Measurements from ENCODE around the gene DNAJA4.

Gene DNAJA4

DNA sequence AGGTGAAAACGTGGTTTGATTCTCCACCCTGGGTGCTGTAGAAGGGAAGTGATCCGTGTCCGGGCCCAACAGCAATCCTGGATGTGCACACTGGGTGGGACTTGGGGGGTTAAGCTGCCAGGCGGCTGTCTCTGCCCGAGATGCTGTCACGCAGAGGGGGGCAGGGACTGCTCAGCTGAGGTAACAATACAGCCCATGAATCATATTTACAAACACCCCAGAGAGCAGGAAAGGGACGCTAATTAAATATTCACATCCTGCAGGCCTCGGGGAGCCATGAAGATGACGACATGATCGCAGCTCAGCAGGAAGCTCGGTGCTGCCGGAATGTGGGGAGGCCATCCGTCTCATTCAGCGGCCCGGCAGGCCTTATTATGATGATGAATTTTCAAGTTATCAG lies 57.9 kb downstream of the DNAJA4 start:
- CTCF ChIA-PET = interaction anchor here (0.6 to 2.7 kb wide), 4 partner anchors 11 to 347 kb away, joined by 3 to 8 read pairs (median 6); no protein-coding TSS in a partner anchor
- Histone ChIP-seq H3K27ac (ENCODE audit: extremely low read depth, low read depth, low read length) (no peak overlapping the region), H3K4me1 (ENCODE audit: control insufficient read depth, insufficient read depth, low read length) (no peaks in the 10 kb centered on the region; the same call in 1 of the 2 replicates), H3K9me3 (ENCODE audit: control insufficient read depth, insufficient read depth, low read depth, low read length) (no peaks in the 10 kb centered on the region), H3K4me3 (ENCODE audit: low read depth, low read length) (no peak overlapping the region), H3K36me3 (ENCODE audit: control insufficient read depth in 2 of 2, insufficient read depth in 1 of 2, low read length in 2 of 2) (no peaks in the 10 kb centered on the region)
- POLR2A ChIA-PET = interaction anchor here (0.8 to 1.3 kb wide), 2 partner anchors 22 to 115 kb away, joined by 3 read pairs; partner anchors contain the start of genes IREB2 and SKIC8
- TF ChIP-seq ZNF621 (tag by site-specific recombination; IDR thresholded peaks at IDR 0.05) (no peak), HOXA7 (CRISPR knock-in tag; IDR thresholded peaks at IDR 0.05; ENCODE audit: borderline replicate concordance) (no peak), ZNF169 (tag by site-specific recombination; IDR thresholded peaks at IDR 0.05) (no peak), ZNF707 (tag by site-specific recombination; IDR thresholded peaks at IDR 0.05) (no peak), ZNF114 (tag by site-specific recombination; IDR thresholded peaks at IDR 0.05) (no peak), ZNF585B (tag by site-specific recombination; IDR thresholded peaks at IDR 0.05) (no peak), REPIN1 (tag by site-specific recombination; IDR thresholded peaks at IDR 0.05; ENCODE audit: low read depth) (no peak), WT1 (tag by site-specific recombination; IDR thresholded peaks at IDR 0.05) (no peak), ZNF223 (tag by site-specific recombination; IDR thresholded peaks at IDR 0.05) (no peak), ZNF202 (tag by site-specific recombination; IDR thresholded peaks at IDR 0.05; ENCODE audit: borderline replicate concordance) (no peak), ZNF350 (tag by site-specific recombination; IDR thresholded peaks at IDR 0.05) (no peak), ZNF670 (tag by site-specific recombination; IDR thresholded peaks at IDR 0.05; ENCODE audit: low read depth) (no peak), ZNF558 (tag by site-specific recombination; IDR thresholded peaks at IDR 0.05) (no peak; the same call in 1 of the 2 replicates), ZNF175 (tag by site-specific recombination; IDR thresholded peaks at IDR 0.05) (no peak), ZNF335 (tag by site-specific recombination; conservative IDR thresholded peaks at IDR 0.05) (no peak), SCRT1 (tag by site-specific recombination; IDR thresholded peaks at IDR 0.05; ENCODE audit: borderline replicate concordance) (no peak), ZNF843 (tag by site-specific recombination; IDR thresholded peaks at IDR 0.05) (no peak), EGR2 (tag by site-specific recombination; IDR thresholded peaks at IDR 0.05; ENCODE audit: low read depth) (no peak), ZNF16 (tag by site-specific recombination; IDR thresholded peaks at IDR 0.05; ENCODE audit: low read depth) (no peak), ZNF112 (tag by site-specific recombination; IDR thresholded peaks at IDR 0.05) (no peak), YY1 (tag by site-specific recombination; IDR thresholded peaks at IDR 0.05) (peak; percentile 51; the same call in 1 of the 2 replicates), ZNF157 (tag by site-specific recombination; IDR thresholded peaks at IDR 0.05) (no peak), ZNF600 (tag by site-specific recombination; IDR thresholded peaks at IDR 0.05) (peak; percentile 76)
- TF ChIP-seq, protein P1, sequence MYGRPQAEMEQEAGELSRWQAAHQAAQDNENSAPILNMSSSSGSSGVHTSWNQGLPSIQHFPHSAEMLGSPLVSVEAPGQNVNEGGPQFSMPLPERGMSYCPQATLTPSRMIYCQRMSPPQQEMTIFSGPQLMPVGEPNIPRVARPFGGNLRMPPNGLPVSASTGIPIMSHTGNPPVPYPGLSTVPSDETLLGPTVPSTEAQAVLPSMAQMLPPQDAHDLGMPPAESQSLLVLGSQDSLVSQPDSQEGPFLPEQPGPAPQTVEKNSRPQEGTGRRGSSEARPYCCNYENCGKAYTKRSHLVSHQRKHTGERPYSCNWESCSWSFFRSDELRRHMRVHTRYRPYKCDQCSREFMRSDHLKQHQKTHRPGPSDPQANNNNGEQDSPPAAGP (tag by site-specific recombination; IDR thresholded peaks at IDR 0.05) = peak; percentile 55; the same call in 1 of the 2 replicates
- TF ChIP-seq, protein P2, sequence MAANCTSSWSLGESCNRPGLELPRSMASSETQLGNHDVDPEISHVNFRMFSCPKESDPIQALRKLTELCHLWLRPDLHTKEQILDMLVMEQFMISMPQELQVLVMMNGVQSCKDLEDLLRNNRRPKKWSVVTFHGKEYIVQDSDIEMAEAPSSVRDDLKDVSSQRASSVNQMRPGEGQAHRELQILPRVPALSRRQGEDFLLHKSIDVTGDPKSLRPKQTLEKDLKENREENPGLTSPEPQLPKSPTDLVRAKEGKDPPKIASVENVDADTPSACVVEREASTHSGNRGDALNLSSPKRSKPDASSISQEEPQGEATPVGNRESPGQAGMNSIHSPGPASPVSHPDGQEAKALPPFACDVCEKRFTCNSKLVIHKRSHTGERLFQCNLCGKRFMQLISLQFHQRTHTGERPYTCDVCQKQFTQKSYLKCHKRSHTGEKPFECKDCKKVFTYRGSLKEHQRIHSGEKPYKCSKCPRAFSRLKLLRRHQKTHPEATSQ (tag by site-specific recombination; IDR thresholded peaks at IDR 0.05) = no peak
- TF ChIP-seq, protein P3, sequence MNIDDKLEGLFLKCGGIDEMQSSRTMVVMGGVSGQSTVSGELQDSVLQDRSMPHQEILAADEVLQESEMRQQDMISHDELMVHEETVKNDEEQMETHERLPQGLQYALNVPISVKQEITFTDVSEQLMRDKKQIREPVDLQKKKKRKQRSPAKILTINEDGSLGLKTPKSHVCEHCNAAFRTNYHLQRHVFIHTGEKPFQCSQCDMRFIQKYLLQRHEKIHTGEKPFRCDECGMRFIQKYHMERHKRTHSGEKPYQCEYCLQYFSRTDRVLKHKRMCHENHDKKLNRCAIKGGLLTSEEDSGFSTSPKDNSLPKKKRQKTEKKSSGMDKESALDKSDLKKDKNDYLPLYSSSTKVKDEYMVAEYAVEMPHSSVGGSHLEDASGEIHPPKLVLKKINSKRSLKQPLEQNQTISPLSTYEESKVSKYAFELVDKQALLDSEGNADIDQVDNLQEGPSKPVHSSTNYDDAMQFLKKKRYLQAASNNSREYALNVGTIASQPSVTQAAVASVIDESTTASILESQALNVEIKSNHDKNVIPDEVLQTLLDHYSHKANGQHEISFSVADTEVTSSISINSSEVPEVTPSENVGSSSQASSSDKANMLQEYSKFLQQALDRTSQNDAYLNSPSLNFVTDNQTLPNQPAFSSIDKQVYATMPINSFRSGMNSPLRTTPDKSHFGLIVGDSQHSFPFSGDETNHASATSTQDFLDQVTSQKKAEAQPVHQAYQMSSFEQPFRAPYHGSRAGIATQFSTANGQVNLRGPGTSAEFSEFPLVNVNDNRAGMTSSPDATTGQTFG (tag by site-specific recombination; IDR thresholded peaks at IDR 0.05; ENCODE audit: borderline replicate concordance) = no peak
- TF ChIP-seq, protein P4, sequence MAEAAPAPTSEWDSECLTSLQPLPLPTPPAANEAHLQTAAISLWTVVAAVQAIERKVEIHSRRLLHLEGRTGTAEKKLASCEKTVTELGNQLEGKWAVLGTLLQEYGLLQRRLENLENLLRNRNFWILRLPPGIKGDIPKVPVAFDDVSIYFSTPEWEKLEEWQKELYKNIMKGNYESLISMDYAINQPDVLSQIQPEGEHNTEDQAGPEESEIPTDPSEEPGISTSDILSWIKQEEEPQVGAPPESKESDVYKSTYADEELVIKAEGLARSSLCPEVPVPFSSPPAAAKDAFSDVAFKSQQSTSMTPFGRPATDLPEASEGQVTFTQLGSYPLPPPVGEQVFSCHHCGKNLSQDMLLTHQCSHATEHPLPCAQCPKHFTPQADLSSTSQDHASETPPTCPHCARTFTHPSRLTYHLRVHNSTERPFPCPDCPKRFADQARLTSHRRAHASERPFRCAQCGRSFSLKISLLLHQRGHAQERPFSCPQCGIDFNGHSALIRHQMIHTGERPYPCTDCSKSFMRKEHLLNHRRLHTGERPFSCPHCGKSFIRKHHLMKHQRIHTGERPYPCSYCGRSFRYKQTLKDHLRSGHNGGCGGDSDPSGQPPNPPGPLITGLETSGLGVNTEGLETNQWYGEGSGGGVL (tag by site-specific recombination; IDR thresholded peaks at IDR 0.05) = no peak
- TF ChIP-seq, protein P5, sequence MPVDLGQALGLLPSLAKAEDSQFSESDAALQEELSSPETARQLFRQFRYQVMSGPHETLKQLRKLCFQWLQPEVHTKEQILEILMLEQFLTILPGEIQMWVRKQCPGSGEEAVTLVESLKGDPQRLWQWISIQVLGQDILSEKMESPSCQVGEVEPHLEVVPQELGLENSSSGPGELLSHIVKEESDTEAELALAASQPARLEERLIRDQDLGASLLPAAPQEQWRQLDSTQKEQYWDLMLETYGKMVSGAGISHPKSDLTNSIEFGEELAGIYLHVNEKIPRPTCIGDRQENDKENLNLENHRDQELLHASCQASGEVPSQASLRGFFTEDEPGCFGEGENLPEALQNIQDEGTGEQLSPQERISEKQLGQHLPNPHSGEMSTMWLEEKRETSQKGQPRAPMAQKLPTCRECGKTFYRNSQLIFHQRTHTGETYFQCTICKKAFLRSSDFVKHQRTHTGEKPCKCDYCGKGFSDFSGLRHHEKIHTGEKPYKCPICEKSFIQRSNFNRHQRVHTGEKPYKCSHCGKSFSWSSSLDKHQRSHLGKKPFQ (tag by site-specific recombination; IDR thresholded peaks at IDR 0.05) = peak; percentile 45; the same call in 1 of the 2 replicates
- TF ChIP-seq, protein P6, sequence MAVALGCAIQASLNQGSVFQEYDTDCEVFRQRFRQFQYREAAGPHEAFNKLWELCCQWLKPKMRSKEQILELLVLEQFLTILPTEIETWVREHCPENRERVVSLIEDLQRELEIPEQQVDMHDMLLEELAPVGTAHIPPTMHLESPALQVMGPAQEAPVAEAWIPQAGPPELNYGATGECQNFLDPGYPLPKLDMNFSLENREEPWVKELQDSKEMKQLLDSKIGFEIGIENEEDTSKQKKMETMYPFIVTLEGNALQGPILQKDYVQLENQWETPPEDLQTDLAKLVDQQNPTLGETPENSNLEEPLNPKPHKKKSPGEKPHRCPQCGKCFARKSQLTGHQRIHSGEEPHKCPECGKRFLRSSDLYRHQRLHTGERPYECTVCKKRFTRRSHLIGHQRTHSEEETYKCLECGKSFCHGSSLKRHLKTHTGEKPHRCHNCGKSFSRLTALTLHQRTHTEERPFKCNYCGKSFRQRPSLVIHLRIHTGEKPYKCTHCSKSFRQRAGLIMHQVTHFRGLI (tag by site-specific recombination; IDR thresholded peaks at IDR 0.05) = no peak

All from HEK293 (cell line).